HG02798 (cell line): ENCODE measurements around the gene KLHDC9.

ENCODE experiments used
- ATAC-seq: cut with Tn5 transposase; IDR thresholded peaks from one replicate; pipeline ENCODE4 v1.9.1; 2021; ENCODE audit warnings: mild to moderate bottlenecking; ENCODE audit not compliant: unreplicated experiment, poor library complexity

Gene KLHDC9

DNA sequence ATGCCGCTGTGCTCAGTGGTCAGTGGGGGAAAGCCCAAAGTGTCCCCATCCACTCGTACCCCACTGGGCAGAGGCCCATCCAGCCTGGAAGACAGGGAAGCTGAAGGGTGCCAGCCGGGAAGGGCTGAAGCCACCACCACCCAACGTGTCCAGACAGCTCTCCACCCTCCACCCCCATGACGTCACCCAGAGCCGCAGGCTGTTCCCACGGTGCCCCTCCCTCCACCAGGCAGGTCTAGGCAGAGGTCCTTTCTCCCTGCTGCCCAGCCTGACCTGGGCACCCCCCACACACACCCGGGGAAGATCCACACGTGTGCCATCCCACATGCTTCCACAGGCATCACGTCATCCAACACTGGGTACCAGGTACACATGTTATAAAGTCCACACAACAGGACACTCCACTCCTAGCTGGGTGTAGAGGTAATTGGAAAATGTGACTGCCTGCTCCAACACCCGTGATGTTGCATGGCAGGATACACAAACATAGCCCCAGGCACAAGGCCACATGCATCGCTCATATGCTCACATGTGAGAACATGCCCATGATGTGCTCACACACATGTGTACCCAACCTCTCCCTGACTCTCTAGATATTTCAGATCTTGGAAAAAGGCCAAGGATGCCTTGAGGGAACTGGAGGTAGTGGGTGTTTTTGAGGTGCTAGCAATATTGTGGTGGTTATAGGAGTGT, 23.3 kb upstream of the KLHDC9 start:
- no peak for ATAC-seq

DNA sequence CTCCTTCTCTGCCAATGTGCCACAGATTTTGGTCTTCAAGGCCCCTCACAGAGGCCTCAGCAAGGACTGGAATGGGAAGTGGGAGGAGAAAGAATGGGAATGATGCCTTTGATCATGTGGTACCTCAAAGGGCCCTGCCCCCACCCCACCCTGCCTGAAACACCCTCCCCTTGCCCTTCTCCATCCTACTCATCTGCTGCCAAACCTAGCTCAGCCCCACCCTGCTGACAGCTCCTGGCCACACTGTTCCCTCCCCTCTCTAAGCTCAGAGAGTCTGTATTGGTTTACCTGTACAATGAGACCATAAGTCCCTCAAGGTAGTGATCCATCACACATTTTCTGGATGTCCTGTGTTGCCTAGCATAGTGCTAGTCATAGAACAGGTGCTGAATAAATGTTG, 21.8 kb upstream of the KLHDC9 start:
- ATAC-seq = no peak

DNA sequence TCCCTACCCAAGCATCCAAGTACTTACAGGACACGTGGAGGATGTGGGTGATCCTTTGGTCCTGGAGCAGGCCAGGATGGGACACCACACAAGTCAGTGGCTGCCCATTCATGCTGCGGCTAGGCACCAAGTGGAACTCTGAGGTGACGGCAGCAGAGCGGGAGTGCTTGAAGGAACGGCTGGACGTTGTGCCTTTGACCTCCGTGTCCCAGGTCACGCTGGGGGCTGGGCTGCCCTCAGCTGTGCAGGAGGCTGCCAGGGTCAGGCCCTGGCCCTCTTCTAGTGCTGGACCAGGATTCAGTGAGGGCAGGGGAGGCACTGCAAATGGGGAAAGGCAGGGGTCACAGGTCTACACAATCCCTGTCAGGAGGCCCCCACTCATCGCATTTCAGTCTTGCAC, 20.7 kb upstream of the KLHDC9 start:
- ATAC-seq = no peak

DNA sequence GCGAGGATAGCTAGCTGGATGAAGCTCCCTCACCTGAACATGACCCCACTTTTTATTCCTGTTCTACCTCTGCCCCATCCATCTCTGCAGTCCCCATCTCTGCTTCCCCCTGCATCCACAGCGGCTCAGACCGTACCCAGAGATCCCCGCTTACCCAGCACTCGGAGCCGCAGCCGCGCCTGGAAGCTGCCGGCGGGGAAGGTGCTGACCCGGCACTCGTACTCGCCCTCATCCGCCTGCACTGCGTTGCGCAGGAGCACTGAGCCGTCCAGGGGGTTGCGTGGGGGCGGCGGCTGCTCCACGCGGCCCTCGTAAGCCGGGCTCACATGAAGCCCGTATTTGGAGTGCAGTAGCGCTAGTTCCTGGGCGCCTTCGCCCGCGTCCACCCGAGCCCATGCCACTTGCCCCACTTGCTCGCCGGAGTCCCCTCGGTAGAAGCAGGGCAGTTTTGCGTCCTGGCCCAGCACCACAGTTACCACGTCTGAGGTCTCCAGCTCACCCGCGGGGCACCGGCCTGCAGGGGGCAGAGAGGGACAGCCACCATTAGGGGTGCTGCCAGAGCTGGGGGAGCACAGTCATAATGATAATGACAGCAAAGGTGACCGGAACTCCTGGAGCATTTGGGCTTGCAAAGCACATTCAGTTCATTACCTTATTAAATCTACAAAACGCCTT, 18.6 kb upstream of the KLHDC9 start:
- ATAC-seq = no peak

DNA sequence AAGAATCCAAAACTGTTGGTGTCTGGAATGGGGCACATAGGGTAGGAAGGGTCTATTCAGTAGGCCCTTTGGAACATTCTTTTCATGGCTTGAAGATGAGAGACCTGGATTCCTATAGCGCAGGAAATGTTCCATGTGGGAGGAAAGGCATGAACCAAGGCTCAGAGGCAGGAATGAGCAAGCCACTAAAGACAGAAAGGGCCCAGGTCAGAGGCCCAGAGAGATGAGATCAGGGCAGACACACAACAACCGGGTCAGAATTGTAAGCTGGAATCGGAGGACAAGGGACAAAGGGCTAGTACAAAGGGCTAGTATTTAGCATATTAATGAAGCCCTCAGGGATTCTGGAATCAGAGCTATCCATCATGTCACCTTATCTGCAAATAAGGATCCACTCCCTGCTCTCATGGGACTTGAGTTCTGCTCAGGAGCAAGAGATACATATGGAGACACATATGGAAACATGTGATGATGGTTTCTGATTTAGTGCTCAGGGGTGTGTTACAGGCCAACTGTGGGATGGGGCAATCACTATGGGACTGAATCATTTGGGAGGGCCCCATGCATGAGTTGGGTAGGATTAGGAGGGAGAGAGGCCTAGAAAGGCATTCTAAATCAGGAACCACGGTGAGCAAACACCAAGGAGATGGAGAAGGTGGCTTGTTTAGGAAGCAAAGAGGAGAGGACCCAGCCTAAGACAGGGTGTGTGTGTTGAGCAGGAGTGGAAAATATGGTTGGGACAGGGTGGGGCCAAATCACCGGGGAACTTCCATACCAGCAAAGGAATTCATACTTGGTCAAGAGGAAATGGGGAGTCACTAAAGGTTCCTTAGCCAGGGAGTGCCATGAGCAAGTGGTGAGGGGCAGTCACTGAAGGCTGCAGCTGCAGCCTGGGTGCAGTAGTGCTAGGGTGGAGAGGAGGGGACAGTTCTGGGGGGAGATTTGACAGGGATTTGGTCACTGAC, 17.4 kb upstream of the KLHDC9 start:
- no peak for ATAC-seq

DNA sequence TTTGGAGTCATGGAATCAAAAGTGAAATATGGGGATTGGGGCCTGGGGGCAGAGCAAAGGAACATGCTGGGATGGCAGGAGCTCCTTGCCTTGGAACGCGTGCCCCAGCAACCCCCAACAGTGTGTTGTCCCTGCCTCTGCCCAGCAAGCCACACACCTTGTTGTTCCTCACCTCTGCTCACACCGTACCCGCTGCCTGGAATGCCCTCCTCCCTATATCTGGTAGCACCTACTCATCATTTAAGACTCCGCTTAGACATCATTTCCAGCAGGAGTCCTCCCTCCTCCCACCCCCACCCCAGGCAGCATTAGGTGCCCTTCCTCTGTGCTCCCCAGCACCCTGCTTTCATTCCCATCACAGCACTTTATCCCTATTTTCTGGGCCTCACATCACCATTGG, 16.6 kb upstream of the KLHDC9 start:
- no peak for ATAC-seq

DNA sequence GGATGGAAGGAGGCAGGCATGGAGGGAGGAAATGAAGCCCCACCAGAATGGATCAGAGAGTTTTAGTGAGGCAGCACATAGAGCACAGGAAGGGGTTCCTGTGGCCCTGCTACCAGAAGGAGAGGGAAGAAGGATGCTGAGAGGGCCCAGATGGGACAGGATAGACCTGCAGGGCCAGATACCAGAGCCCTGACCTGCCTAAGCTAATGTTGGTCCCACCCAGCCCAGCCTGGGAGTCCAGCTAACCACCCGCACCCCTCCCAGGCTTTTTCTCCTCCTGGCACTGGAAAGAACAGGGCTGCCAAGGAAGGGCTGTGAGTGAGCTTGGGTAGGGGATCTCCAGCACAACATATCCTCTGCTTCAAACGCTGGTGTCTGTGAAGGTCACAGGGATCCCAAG, 15.7 kb upstream of the KLHDC9 start:
- no peak for ATAC-seq

DNA sequence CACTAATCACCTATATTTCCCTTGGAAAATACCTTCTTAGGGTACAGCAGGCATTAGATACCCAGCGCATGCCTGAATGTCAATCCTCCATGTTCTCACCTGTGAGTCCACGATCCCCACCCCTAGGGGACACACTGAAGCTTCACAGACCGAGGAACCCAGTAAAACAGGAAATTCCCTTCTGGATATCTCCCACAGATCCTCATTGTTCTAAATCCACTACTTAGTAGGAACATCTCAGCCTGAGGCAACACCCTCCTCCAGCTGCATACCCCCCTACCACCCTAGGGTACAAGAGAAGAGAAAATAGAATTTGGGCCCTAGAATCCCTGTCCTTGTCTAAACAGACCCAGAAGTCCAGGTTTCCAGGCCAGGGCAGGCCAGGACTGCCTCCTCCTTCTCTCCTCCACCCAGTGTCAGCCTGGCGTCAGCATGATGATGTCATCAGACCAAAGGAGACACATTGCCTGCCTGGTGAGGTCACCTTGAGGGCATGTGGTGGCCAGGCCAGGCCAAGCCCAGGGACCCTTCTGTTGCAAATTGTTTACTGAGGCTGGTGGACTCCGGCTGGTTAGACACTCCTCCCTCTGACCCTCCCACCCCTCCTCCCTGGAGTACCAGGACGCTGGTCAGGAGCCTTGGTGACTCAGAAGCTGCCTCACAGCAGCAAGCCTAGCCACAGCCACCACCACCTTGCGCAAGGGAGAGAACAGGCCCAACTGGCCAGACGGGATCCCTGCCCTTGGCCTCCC, 15.0 kb upstream of the KLHDC9 start:
- ATAC-seq = no peak

DNA sequence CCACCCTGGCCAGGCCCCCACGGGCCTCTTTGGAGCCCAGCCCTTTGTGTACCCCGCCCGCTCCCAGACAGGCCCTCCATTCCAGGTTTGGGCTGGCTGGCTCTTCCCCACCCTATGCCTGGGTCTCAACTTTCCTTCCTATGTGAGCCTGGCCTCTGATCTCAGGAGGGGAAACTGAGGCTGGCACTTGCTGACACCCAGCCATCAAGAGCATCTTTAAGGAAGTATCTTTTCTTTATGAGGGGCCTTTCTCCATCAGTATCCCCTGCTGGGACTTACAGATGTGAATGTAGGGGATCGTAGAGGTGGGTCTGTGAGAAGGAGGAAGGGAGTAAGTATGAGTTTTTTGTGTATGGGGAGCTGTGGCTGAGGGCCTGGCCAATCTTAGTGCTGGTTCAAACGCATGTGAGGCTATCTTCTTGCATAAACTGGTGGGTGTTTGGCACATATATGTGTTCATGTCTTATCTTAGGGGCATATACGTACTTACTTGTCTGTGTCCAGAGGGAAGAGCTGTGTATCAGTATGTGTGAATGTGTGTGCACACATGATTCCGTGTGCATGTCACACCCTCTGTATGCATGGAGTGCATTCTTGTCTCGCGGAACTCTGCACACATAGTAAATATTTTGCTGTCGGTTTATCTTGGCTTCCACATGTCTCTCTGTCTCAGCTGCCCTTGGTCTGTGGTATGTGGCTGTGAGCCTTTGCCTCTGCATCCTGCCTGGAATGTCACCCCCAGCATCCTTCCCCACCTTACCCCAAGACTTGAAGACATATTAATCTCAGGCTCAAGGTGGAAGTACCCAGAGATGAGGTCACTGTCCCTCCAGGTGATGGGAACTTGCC, 14.2 kb upstream of the KLHDC9 start:
- ATAC-seq = no peak

DNA sequence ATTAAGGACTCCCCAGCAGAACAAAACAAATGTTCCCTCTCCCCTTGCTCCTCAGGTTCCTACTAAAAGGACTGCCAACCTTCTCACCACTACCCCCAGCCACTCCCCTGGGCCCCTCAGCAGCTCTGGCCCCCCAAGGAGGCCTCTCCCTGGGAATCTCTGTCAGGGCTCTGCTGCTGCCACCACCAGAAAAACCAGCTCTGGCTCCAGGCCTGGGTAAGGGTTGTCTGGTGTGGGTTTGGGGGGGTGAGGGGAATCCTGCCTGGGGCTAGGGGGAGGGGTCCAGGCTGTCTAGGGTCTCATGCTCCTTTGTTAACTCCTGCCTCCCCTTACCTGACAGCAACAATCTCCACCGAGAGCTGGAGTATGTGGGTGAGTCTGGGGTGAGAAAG, 13.6 kb upstream of the KLHDC9 start:
- no peak for ATAC-seq

DNA sequence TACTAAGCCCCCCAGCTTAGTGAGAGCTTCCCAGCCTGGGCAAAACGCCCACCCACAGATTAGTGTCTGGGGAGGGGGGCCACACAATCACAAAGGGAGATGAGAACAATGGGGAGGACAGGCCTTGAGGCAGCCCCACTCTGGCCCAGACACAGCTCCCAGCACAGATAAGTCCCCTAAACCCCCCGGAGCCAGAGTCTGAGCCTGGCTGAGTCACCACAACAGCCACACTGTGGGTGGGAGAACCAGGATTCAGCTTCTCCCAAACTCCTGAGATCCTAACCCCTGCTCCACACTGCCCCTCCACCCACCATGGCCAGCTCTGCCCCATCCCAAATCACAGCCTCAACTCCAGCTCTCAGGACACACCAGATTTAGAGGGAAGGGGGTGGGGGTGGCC, 13.0 kb upstream of the KLHDC9 start:
- ATAC-seq = no peak

DNA sequence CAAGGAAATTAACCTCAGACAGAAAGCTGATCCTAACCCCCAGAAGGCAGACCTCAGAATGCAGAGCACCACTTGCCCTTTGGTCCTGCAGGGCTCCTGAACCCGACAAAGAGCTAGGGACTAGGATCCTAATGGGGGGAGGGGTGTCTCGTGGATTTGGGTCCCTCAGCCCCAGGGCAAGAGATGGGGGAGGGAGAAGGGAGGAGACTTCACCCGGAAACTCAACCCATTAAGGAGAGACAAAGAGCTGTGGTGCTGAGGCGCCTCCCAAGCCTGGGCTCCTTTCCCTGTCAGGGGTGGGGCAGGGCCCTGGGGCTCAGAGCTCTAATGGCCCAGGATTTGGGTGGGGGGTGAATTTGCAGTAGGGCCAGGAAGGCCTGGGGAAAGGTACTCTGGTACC, 11.7 kb upstream of the KLHDC9 start:
- ATAC-seq = no peak

DNA sequence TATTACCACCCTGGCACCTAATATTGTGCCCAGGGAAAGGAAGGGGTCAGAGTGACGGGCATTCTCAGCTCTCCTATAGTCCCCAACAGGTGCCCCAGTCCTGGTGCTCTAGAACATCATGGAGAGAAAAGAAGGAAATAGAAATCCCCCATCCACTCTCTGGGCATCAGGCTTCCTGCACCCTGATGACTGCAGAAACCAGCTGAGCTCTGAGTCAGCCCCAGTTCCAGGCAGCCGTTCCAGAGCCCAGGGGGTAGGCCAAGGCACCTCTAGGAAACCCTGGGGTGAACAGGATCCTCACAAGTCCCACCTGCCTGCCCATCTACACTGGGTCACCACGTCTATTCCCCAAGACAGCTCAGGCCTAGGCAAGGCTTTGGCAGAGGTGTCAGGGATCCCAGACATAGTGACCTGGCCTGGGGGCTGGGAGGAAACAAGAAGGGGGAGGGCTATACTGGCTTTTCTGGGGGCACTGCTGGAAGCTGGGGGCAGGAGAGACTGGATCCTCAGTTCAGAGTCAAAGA, 9.5 kb upstream of the KLHDC9 start:
- ATAC-seq = no peak

DNA sequence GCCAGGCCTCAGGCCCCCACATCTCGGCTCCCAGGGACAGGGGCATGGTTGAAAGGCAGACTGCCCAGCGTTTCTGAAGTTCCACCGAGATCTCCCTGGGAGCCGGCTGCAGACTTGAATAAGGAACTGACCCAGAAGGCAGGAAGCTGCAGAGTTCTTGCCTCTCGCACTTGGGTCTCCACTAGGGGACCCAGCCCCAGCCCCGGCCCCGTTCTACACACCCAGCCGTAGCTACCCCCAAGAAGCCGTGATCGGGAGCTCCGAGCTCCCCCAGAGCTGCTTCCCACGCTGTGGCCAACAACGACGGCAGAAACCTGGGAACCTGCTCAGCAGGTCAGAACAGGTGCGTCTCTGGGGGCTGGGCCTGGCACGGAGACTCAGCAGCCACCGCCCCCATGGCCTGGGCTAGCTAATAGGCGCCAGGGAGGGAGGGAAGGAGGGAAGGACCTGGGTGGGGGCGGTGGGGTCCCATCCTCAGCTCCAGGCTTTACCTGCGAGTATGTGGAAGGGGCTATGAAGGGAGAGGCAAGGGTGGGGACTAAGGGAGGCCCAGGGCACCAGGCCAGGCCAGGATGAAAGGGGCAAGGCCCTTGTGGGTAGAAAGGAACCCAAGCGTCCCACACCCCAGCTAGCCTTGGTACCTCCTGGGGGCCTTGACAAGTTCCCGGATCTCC, 8.8 kb upstream of the KLHDC9 start, which contains the start of gene NECTIN4:
Gene NECTIN4, minus strand, starts transcription at position 308 of the 674 bp plus-strand sequence. Its CDS starts 262 bp downstream, at position 46.
- ATAC-seq = no peak

DNA sequence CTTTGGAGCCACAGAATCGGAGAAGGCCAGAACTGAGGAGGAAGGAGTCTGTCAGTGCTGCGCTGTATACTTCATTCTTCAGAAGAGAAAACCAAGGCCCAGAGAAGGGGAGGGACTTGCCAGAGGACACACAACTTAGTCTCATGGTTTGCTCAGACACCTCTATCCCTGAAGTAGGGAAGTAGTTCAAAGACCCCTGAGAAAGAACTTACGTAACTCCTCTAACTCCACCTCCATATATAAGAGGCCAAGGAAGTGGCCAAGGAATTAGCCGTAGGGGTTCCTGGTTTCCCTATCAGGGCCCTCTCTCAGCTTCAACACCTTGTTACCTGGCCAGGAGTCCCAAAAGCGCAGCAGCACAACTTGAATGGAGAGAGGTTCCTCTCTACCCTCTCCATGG, 8.2 kb upstream of the KLHDC9 start:
- ATAC-seq = no peak

DNA sequence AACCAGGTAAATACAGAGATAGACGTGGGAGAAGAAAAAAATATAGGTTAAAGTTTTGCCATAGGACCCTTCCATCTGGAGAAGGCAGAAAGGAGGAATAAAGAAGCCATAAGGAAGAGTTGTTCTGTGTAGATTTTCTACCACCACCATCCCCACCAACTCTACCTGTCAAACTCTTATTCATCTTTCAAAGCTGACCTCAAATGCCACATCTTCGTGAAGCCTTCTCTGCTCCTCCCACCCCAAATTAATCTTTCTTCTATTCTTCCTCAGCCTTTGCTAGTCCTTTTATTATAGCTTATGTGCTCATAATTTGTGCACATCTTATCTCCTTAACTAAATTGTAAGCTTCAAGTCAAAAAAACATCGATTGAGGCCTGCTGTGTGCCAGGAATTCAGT, 7.5 kb upstream of the KLHDC9 start:
- ATAC-seq = no peak

DNA sequence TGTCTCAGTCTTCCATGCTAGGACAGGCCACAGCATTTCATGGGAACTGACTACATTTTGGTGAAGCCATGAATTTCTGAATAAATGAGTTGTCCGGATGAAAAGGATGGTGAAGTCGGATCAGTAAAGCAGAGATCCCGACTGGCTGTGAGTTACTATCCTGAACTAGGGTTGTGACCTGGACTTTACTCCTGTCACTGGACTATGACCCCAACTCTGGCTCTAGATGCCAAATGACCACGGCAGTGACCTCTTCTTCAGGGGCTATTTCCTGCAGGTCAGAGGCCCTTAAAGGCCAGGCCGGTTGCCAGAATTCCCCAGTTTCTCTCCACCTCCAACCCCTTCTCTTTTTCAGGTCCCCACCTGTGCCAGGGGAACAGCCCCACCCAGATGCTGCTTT, 7.1 kb upstream of the KLHDC9 start:
- ATAC-seq = no peak

DNA sequence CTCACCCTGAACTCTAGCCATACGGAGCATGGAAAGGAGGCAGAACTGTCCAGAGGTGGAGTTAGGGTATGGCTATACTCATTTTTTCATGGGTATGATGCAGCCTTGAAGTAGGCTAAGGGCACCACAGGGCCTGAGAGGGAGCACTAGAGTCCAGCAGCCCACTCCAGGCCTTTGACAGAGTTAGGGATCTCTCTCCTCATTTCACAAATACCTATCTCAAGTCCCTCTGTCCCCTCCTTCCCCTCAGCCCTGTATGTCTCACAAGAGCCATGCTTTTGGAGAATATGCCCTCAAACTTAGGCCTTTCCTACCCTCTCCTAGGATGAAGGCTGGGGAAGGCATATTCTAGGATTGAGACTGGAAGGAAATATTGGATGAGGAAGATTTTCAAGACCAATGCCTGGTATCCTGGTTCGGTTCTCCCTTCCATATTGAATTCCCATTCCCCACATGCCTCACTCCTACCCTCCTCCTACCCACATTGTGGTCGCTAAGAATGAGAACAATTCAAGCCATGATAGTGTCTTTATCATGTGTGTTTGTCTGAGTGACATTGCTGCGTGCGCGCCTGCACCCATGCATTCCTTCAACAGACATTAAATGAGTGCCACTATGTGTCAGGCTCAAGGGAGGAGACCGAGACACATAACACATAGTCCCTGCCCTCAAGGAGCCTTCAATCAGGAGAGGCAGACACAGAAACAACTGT, 6.2 kb upstream of the KLHDC9 start:
- ATAC-seq = no peak
